HepG2 (cell line): ENCODE data around the gene PRR30. TPM values are rescaled to one million over a fixed set of nuclear protein-coding genes. Genes with fewer than 3 reads are reported as not detected.

Experiments
- CEBPZ ChIP-seq: IDR thresholded peaks from 2 replicates; pipeline ENCODE4 v1.6.1; 2012; ENCODE audit warnings: low read length, improper control_type of control experiment
- CHD4 ChIP-seq: fragments of 200-600 bp; sonication (generic); IDR thresholded peaks from 2 replicates; pipeline ENCODE4 v1.7.0; 2017; ENCODE audit warnings: mild to moderate bottlenecking, low read length, borderline replicate concordance
- ESRRA ChIP-seq: sonication (generic); formaldehyde crosslinking; IDR thresholded peaks from 2 replicates; pipeline ENCODE4 v1.5.1; 2020; ENCODE audit warnings: mild to moderate bottlenecking, low read depth, missing genetic modification reagents
- ETS1 ChIP-seq: sonication (generic); formaldehyde crosslinking; IDR thresholded peaks from 2 replicates; pipeline ENCODE4 v1.4.0; 2020; ENCODE audit warnings: missing genetic modification reagents
- FOSL2 ChIP-seq: sonication (generic); formaldehyde crosslinking; IDR thresholded peaks from 2 replicates; pipeline ENCODE4 v1.4.0; 2020; ENCODE audit warnings: missing genetic modification reagents
- LCORL ChIP-seq, 2 experiments: fragments of 450-650 bp in 1 of 2; sonication (generic) in 1 of 2; formaldehyde crosslinking in 1 of 2; IDR thresholded peaks; 2 replicates each; pipeline versions ENCODE4 v1.5.0 to v1.6.1; 2017 to 2020; ENCODE audit warnings: antibody characterized with exemption in 1 of 2, missing genetic modification reagents in 1 of 2
- MIXL1 ChIP-seq: IDR thresholded peaks from 2 replicates; pipeline ENCODE4 v1.6.1; 2016
- NFATC3 ChIP-seq: sonication (generic); formaldehyde crosslinking; IDR thresholded peaks from 2 replicates; pipeline ENCODE4 v1.5.1; 2020; ENCODE audit warnings: mild to moderate bottlenecking, missing genetic modification reagents
- PRDM15 ChIP-seq: sonication (generic); formaldehyde crosslinking; IDR thresholded peaks from 2 replicates; pipeline ENCODE4 v1.4.0; 2020; ENCODE audit warnings: missing genetic modification reagents
- PRPF4 ChIP-seq: fragments of 200-400 bp; formaldehyde crosslinking; IDR thresholded peaks from 2 replicates; pipeline ENCODE4 v1.6.1; 2016; ENCODE audit warnings: low read length, low read depth; ENCODE audit not compliant: poor library complexity, severe bottlenecking
- TSC22D2 ChIP-seq: sonication (generic); formaldehyde crosslinking; IDR thresholded peaks from 2 replicates; pipeline ENCODE4 v1.5.1; 2020; ENCODE audit warnings: missing genetic modification reagents, mild to moderate bottlenecking, borderline replicate concordance
- ZBTB8A ChIP-seq: sonication (generic); formaldehyde crosslinking; IDR thresholded peaks from 2 replicates; pipeline ENCODE4 v1.4.0; 2020; ENCODE audit warnings: mild to moderate bottlenecking, low read depth, missing genetic modification reagents, borderline replicate concordance
- ZFP36L1 ChIP-seq: sonication (generic); formaldehyde crosslinking; IDR thresholded peaks from 2 replicates; pipeline ENCODE4 v1.8.0; 2022; ENCODE audit warnings: mild to moderate bottlenecking, missing genetic modification reagents, moderate library complexity
- ZNF281 ChIP-seq: sonication (generic); formaldehyde crosslinking; IDR thresholded peaks from 2 replicates; pipeline ENCODE4 v1.4.0; 2020; ENCODE audit warnings: missing genetic modification reagents, borderline replicate concordance
- ZNF550 ChIP-seq: sonication (generic); formaldehyde crosslinking; IDR thresholded peaks from 2 replicates; pipeline ENCODE4 v1.4.0; 2020; ENCODE audit warnings: mild to moderate bottlenecking, missing genetic modification reagents, borderline replicate concordance
- ZNF569 ChIP-seq: sonication (generic); formaldehyde crosslinking; IDR thresholded peaks from 2 replicates; pipeline ENCODE4 v1.5.0; 2020; ENCODE audit warnings: mild to moderate bottlenecking, missing genetic modification reagents, moderate library complexity, borderline replicate concordance
- ZSCAN30 ChIP-seq: sonication (generic); formaldehyde crosslinking; IDR thresholded peaks from 2 replicates; pipeline ENCODE4 v1.5.0; 2020; ENCODE audit warnings: mild to moderate bottlenecking, missing genetic modification reagents
- polyA plus RNA-seq, 8 experiments: library from polyadenylated mRNA; depleted of rRNA in 3 of 8; stranded (reverse) in 7 of 8; unstranded in 1 of 8; fragments of >200 nt; fragmentation: Illumina TruSeq in 4 of 8; extraction: Trizol in 4 of 8; gene quantifications; 2 replicates each; pipeline versions ENCODE4 v1.2.1 to v1.2.3, GENCODE V29; 2011 to 2016; ENCODE audit warnings: low read depth in 4 of 8, missing spikeins in 1 of 8, mixed read lengths in 1 of 8; ENCODE audit not compliant: insufficient read depth in 1 of 8
- total RNA-seq, 5 experiments: library from RNA; depleted of rRNA; stranded (reverse); fragments of >200 nt; fragmentation: Illumina TruSeq; extraction: Trizol; gene quantifications; 2 replicates each; pipeline ENCODE4 v1.2.3, GENCODE V29; 2016; ENCODE audit warnings: low read depth in 1 of 5

The PRR30 gene
- total and polyA plus RNA-seq, 2 of the 13 experiments (the other 11 are each of a cell fraction or from before 2014, with no cell fraction given) = not detected

- no peak for TF ChIP-seq LCORL (IDR thresholded peaks at IDR 0.05)
- peak; percentile 92 for TF ChIP-seq LCORL (CRISPR knock-in tag; IDR thresholded peaks at IDR 0.05)
- no peak for TF ChIP-seq ETS1 (CRISPR knock-in tag)
- TF ChIP-seq ZBTB8A (CRISPR knock-in tag) = peak; percentile 95; the same call in 1 of the 2 replicates
- TF ChIP-seq NFATC3 (CRISPR knock-in tag) = no peak
- peak; percentile 58; the same call in 1 of the 2 replicates for TF ChIP-seq TSC22D2
- no peak for TF ChIP-seq ZSCAN30 (CRISPR knock-in tag)
- TF ChIP-seq ESRRA (CRISPR knock-in tag) = no peak
- TF ChIP-seq ZNF569 (CRISPR knock-in tag) = no peak
- no peak for TF ChIP-seq CEBPZ
- TF ChIP-seq FOSL2 (CRISPR knock-in tag) = peak; percentile 91
- peak; percentile 91; the same call in 1 of the 2 replicates for TF ChIP-seq ZFP36L1 (CRISPR knock-in tag)
- TF ChIP-seq ZNF550 (CRISPR knock-in tag) = no peak
- TF ChIP-seq PRPF4 = no peak
- TF ChIP-seq CHD4 = peak; percentile 96
- no peak for TF ChIP-seq PRDM15 (CRISPR knock-in tag)
- peak; percentile 57; the same call in 1 of the 2 replicates for TF ChIP-seq ZNF281
- TF ChIP-seq MIXL1 (CRISPR knock-in tag) = peak; percentile 100
Measured at GRCh38 chr2:27171351-27171848, 32.2 kb upstream of the PRR30 start (continued).
